Cardiac ventricle fibroblast (primary cell): ENCODE data around the gene TTC39C. TPM values are rescaled to one million over a fixed set of nuclear protein-coding genes. Genes with fewer than 3 reads are reported as not detected.

ENCODE experiments used
- total RNA-seq: library from RNA; depleted of rRNA; stranded (reverse); fragments of >200 nt; gene quantifications from 2 replicates; pipeline ENCODE4 v1.2.3, GENCODE V29; 2015

The TTC39C gene
- total RNA-seq: 28.5 and 31.0 TPM in 2 replicates

DNA sequence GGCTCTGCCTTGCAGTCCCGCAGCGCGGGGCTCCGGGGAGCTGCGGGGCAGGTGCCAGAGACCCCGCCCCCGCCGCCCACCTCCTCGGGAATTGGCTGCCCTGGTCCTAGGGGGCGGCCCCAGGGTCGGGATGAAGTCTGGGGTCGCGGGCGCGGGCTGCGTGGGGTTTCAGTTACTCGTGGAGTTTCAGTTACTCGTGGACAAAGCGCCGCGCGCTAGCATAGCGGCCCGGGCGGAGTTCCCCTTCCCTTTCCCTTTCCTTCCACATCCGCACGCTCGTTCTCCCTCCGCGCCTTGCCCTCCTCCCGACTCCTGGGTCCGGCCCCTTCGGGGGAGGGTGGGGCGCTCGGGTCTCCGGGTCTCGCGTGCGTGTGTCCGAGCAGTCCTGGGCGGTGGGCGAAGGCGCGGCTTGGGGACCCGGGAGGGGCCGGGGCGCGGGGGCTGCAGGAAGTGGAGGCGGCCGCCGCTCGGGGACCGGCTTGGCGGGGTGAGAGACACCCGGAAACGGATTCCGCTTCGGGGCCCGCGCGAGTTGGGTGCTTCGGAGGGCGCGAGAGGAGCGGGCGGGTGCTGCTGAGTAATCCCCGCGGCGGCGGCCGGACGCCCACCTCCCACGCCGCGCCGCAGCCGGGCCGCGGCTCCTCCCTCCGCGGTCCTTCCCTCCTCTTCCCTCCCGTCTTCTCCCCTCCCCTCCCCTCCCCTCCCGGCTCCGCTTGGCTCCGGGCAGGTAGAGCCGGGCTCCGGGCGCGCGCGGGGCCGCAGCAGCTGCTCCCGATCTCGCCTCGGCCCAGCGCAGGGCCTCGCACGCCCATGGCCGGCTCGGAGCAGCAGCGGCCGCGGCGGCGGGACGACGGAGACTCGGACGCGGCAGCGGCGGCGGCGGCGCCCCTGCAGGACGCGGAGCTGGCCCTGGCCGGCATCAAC lies at the start of gene TTC39C:
TTC39C (plus strand) TSS at position 693 of the 924 bp plus-strand sequence; CDS start at position 811, 118 bp downstream.

DNA sequence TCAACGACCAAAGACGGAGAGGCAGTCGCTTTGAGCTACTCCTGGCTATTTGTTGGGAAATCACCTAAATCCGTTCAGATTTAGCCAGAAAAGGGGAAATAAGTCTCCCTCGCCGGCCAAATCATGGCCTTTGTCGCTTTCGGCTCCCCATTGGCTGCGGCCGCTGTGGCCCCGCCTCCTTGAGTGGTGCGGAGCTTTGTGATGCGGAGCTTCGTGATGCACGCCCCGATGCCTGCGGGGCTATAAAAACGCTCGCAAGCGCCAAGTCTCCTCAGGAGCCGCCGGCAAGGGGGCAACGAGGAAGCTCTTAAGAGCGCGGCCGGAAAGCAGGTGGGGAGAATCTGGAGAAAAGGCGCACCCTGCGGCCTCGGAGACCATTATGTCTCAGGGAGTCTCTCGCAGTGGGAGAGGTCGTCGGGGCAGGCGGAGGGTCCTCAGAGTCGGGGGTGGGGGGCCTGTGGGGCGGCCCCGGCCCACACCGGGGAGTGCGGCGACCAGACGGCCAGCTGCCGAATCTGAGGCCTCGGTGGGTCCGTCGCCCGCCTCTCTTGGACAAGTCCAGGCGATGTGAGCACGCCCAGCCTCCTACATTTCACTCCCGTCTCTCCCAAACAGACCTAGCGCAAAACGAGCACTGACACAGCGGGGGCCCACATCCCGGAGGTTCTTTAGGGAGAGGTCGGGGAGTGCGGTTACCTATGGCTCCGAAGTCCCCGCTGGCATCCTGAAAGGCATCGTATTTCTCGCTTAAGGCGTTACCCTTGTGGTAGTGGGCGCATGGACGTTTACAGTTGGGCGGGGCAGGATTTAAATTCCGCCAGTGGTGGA lies 124.4 kb downstream of the TTC39C start, which contains the start of gene CABYR:
CABYR (plus strand) TSS at position 274 of the 828 bp plus-strand sequence. CDS start 4,053 bp downstream, outside the sequence.

Other genes with a start within 250 kb of the TTC39C start
- gene CABYR, start 124.3 kb downstream of the TTC39C start, total RNA-seq: 3.1 and 5.2 TPM in 2 replicates